Measurements from ENCODE around the gene PIAS1.

DNA sequence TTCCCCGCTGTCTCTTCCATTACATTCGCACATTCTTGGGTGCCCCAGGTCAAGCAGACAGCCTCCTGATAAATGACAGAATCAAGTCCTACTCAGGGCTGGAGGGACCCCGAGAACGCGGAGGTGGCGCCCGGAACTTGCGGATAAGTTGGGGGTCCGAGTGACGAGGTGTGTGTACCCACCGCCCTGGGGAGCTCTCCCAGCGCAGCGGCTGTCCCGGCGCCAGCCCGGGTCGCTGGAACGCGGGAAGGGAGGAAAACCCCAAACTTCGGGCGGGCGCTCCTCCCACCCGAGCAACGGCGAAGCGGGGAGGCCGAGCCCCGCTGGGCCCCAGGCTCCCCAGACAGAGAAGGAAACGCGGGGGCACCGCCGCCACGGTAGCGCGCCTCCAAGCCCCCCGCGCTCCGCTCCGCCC lies 174.9 kb downstream of the PIAS1 start:
- TF ChIP-seq CTCF (IDR thresholded peaks at IDR 0.05; ENCODE audit: low read depth, low read length) (no peak), EZH2phosphoT487 (IDR thresholded peaks at IDR 0.05; ENCODE audit: low read depth) (no peak)
